ENCODE data around the gene ATXN7.

DNA sequence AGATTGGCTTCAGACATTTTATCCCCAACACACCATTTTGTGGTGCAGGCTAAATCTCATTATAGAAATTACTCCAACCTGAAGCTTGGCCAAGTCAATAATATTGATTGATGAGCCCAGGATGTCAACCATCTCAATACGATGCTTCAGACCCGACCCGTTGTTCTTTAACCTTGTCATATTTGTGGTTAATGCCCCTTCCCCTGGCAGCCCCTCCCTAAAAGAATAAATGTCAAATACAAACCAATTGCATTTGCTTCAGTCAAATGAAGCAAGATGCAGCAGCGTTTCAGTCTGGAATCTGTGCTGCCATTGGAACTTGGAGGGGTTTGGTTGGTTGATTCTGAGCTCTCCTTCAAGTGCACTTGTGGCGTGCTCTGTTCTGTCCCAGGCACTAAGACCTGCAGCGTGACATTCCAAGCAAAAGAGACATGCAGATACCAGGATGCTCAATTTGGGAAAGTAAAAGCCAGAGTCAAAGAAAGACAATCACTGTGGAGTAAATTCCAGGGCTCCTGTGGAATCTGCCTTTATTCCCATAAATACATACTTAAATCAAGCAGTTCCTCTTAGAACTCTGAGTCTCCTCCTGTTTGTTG is 183.4 kb downstream of the ATXN7 start:
- TF ChIP-seq, protein P1, sequence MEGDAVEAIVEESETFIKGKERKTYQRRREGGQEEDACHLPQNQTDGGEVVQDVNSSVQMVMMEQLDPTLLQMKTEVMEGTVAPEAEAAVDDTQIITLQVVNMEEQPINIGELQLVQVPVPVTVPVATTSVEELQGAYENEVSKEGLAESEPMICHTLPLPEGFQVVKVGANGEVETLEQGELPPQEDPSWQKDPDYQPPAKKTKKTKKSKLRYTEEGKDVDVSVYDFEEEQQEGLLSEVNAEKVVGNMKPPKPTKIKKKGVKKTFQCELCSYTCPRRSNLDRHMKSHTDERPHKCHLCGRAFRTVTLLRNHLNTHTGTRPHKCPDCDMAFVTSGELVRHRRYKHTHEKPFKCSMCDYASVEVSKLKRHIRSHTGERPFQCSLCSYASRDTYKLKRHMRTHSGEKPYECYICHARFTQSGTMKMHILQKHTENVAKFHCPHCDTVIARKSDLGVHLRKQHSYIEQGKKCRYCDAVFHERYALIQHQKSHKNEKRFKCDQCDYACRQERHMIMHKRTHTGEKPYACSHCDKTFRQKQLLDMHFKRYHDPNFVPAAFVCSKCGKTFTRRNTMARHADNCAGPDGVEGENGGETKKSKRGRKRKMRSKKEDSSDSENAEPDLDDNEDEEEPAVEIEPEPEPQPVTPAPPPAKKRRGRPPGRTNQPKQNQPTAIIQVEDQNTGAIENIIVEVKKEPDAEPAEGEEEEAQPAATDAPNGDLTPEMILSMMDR (conservative IDR thresholded peaks at IDR 0.05 in 1 of 2, IDR thresholded peaks at IDR 0.05 in 1 of 2; ENCODE audit: low read depth in 1 of 2, low read length in 2 of 2): no peak
- TF ChIP-seq EZH2 (IDR thresholded peaks at IDR 0.05; ENCODE audit: low read length, missing control alignments): no peak

Measured in fibroblast of lung (primary cell).